ENCODE measurements around the gene COLQ.
"Not testable (repeated sequence)": the region's sequence is repeated elsewhere in the genome, so short reads cannot be mapped to it uniquely, and the experiment has no call there.

GRCh38 chr3:15410966-15411365 is 110.5 kb downstream of the COLQ start:
- not testable (repeated sequence) for TF ChIP-seq OSR1 (CRISPR knock-in tag; IDR thresholded peaks at IDR 0.05); ISL1 (CRISPR knock-in tag; IDR thresholded peaks at IDR 0.05); SNAI2 (CRISPR knock-in tag; IDR thresholded peaks at IDR 0.05); POU6F1 (CRISPR knock-in tag; IDR thresholded peaks at IDR 0.05; ENCODE audit: borderline replicate concordance, low read depth); BACH2 (CRISPR knock-in tag; IDR thresholded peaks at IDR 0.05; ENCODE audit: borderline replicate concordance); CREB5 (CRISPR knock-in tag; IDR thresholded peaks at IDR 0.05; ENCODE audit: low read depth); ZC3H10 (CRISPR knock-in tag; IDR thresholded peaks at IDR 0.05); CSDC2 (CRISPR knock-in tag; IDR thresholded peaks at IDR 0.05); ZFP30 (CRISPR knock-in tag; IDR thresholded peaks at IDR 0.05); ZFP3 (CRISPR knock-in tag; IDR thresholded peaks at IDR 0.05); ARNTL (CRISPR knock-in tag; IDR thresholded peaks at IDR 0.05; ENCODE audit: borderline replicate concordance, low read depth); PATZ1 (CRISPR knock-in tag; IDR thresholded peaks at IDR 0.05; ENCODE audit: borderline replicate concordance)
